HFF-Myc (cell line): ENCODE measurements around the gene ZNF212.

Experiments used
- DNase-seq: peaks from one replicate; pipeline ENCODE4 v3.0.0-alpha.2; 2011; ENCODE audit warnings: low read depth; ENCODE audit errors: extremely low read depth
- H3K4me3 ChIP-seq: replicated peaks from 2 replicates; pipeline ENCODE4 v1.5.1; 2011; ENCODE audit warnings: low read depth, mild to moderate bottlenecking, control low read depth, low read length
- CTCF ChIP-seq: IDR thresholded peaks from 2 replicates; pipeline ENCODE4 v1.5.1; 2012; ENCODE audit warnings: mild to moderate bottlenecking, low read depth, low read length, control low read depth; ENCODE audit errors: missing control alignments

The ZNF212 gene

GRCh38 chr7:149197675-149198074 is 41.8 kb upstream of the ZNF212 start:
- DNase-seq, result no peak
- no peak for TF ChIP-seq CTCF
- no peak overlapping the region for H3K4me3 ChIP-seq

GRCh38 chr7:149198161-149198816 is 41.2 kb upstream of the ZNF212 start:
- H3K4me3 ChIP-seq, result no peak overlapping the region
- DNase-seq, result no peak
- TF ChIP-seq CTCF, result no peak

GRCh38 chr7:149199234-149199995 is 40.0 kb upstream of the ZNF212 start:
- no peak for DNase-seq
- H3K4me3 ChIP-seq, result no peak overlapping the region
- no peak for TF ChIP-seq CTCF

- TF ChIP-seq CTCF, result no peak
- no peak overlapping the region for H3K4me3 ChIP-seq
- DNase-seq, result no peak
These were observed 36.6 kb upstream of the ZNF212 start for GRCh38 chr7:149202831-149203231.

- no peak for TF ChIP-seq CTCF
- H3K4me3 ChIP-seq, result no peak overlapping the region
- DNase-seq, result no peak
These were observed 33.6 kb upstream of the ZNF212 start for GRCh38 chr7:149205690-149206381.

- TF ChIP-seq CTCF, result no peak
- H3K4me3 ChIP-seq, result no peak overlapping the region
- DNase-seq, result no peak
These were observed 32.0 kb upstream of the ZNF212 start for GRCh38 chr7:149207324-149208035.
